H1 (cell line): ENCODE measurements around the gene FRMD5. TPM values are rescaled to one million over a fixed set of nuclear protein-coding genes. Genes with fewer than 3 reads are reported as not detected.

ENCODE experiments used
- CTCF ChIA-PET: fragments of 300-600 bp; sonication (Branson Sonifier 250); formaldehyde crosslinking; loops from one replicate; lab custom pipeline; 2021; ENCODE audit not compliant: partially characterized antibody; lab: Charles Lee
- POLR2A ChIA-PET: fragments of 300-600 bp; sonication (Branson Sonifier 250); formaldehyde crosslinking; loops from one replicate; lab custom pipeline; 2021; ENCODE audit warnings: inconsistent platforms; ENCODE audit not compliant: partially characterized antibody; lab: Charles Lee
- DNase-seq, 2 experiments: peaks; one replicate each; pipeline versions ENCODE4 v3.0.0 to v3.0.0-alpha.2; 2010 to 2022; ENCODE audit warnings: low spot score in 2 of 2, low read depth in 1 of 2, mixed read lengths in 1 of 2
- FAIRE-seq: peaks from 2 replicates; lab custom pipeline; 2011; peaks lifted over from hg19 to GRCh38; lab: Jason Lieb, UNC
- H2AFZ ChIP-seq: 2 replicates; pipeline ENCODE4 v1.8.1; 2012; ENCODE audit warnings: low read length, inconsistent platforms
- H2AK5ac ChIP-seq: 2 replicates; pipeline ENCODE4 v1.6.1; 2013; ENCODE audit warnings: low read depth, low read length
- H2BK120ac ChIP-seq: replicated peaks from 2 replicates; pipeline ENCODE3; 2013; ENCODE audit warnings: low read depth, low read length, inconsistent platforms
- H2BK12ac ChIP-seq: 2 replicates; pipeline ENCODE4 v1.6.1; 2013; ENCODE audit warnings: low read depth, low read length
- H2BK15ac ChIP-seq: 2 replicates; pipeline ENCODE4 v1.6.1; 2013; ENCODE audit warnings: low read length
- H2BK20ac ChIP-seq: 2 replicates; pipeline ENCODE4 v1.6.1; 2013; ENCODE audit warnings: low read length
- H2BK5ac ChIP-seq: 2 replicates; pipeline ENCODE4 v1.6.1; 2013; ENCODE audit warnings: low read depth, low read length
- H3K14ac ChIP-seq: 2 replicates; pipeline ENCODE4 v1.6.1; 2013; ENCODE audit warnings: inconsistent platforms; ENCODE audit not compliant: insufficient read length
- H3K18ac ChIP-seq: 2 replicates; pipeline ENCODE4 v1.6.1; 2013; ENCODE audit warnings: low read length; ENCODE audit errors: extremely low read depth
- H3K23ac ChIP-seq: 2 replicates; pipeline ENCODE4 v1.6.1; 2013; ENCODE audit warnings: inconsistent platforms; ENCODE audit not compliant: insufficient read length
- H3K23me2 ChIP-seq: 2 replicates; pipeline ENCODE4 v1.6.1; 2013; ENCODE audit warnings: low read depth, low read length
- H3K27ac ChIP-seq: 2 replicates; pipeline ENCODE4 v1.6.1; 2011; ENCODE audit warnings: low read depth, low read length, inconsistent platforms
- H3K27me3 ChIP-seq, 4 experiments: replicated peaks in 1 of 4; 1 replicate in 1 of 4; 2 replicates in 3 of 4; pipeline versions ENCODE4 v1.6.1 to v1.8.1; 2011 to 2013; ENCODE audit warnings: low read length in 3 of 4, mild to moderate bottlenecking in 3 of 4, inconsistent platforms in 2 of 4, mixed read lengths in 2 of 4, moderate library complexity in 1 of 4; ENCODE audit not compliant: control insufficient read depth in 3 of 4, insufficient read depth in 3 of 4; ENCODE audit errors: extremely low read depth in 1 of 4
- H3K36me3 ChIP-seq, 4 experiments: 2 replicates each; pipeline versions ENCODE4 v1.6.1 to v1.8.1; 2011 to 2013; ENCODE audit warnings: mild to moderate bottlenecking in 4 of 4, low read length in 3 of 4, moderate library complexity in 2 of 4, control low read depth in 1 of 4, inconsistent platforms in 1 of 4; ENCODE audit not compliant: insufficient read depth in 4 of 4, control insufficient read depth in 2 of 4
- H3K4ac ChIP-seq: replicated peaks from 2 replicates; pipeline ENCODE3; 2013; ENCODE audit warnings: low read length, low read depth, mixed read lengths, inconsistent platforms; ENCODE audit not compliant: insufficient read length
- H3K4me1 ChIP-seq, 4 experiments: replicated peaks in 1 of 4; 1 replicate in 1 of 4; 2 replicates in 3 of 4; pipeline versions ENCODE4 v1.6.1 to v1.8.1; 2011 to 2013; ENCODE audit warnings: low read length in 3 of 4, inconsistent platforms in 2 of 4, mixed read lengths in 1 of 4; ENCODE audit not compliant: insufficient read depth in 4 of 4, control insufficient read depth in 3 of 4
- H3K4me2 ChIP-seq, 2 experiments: 2 replicates each; pipeline versions ENCODE4 v1.6.1 to v1.8.1; 2011 to 2013; ENCODE audit warnings: low read depth in 2 of 2, low read length in 2 of 2, control low read depth in 1 of 2, inconsistent platforms in 1 of 2, mild to moderate bottlenecking in 1 of 2; ENCODE audit not compliant: insufficient read depth in 1 of 2
- H3K4me3 ChIP-seq, 4 experiments: fragments of 200-600, 300-600 bp in 1 of 4; sonication (generic), shearing (Covaris generic), sonication (Bioruptor Twin) in 1 of 4; 2 replicates each; pipeline versions ENCODE4 v1.5.1 to v1.8.1; 2011 to 2016; ENCODE audit warnings: low read length in 4 of 4, low read depth in 3 of 4, control low read depth in 2 of 4, inconsistent platforms in 2 of 4, mild to moderate bottlenecking in 2 of 4, mixed read lengths in 1 of 4, moderate library complexity in 1 of 4; ENCODE audit not compliant: insufficient read depth in 2 of 4; ENCODE audit errors: extremely low read depth in 1 of 4
- H3K56ac ChIP-seq: replicated peaks from 2 replicates; pipeline ENCODE3; 2013; ENCODE audit warnings: low read depth, mild to moderate bottlenecking, mixed read lengths, low read length, inconsistent platforms; ENCODE audit not compliant: insufficient read length
- H3K79me1 ChIP-seq: 2 replicates; pipeline ENCODE4 v1.6.1; 2013; ENCODE audit warnings: low read depth, low read length, control low read depth
- H3K79me2 ChIP-seq, 2 experiments: 2 replicates each; pipeline versions ENCODE4 v1.6.1 to v1.8.1; 2012 to 2013; ENCODE audit warnings: low read length in 2 of 2, mild to moderate bottlenecking in 2 of 2, inconsistent platforms in 1 of 2; ENCODE audit not compliant: insufficient read depth in 2 of 2, control insufficient read depth in 1 of 2
- H3K9ac ChIP-seq, 4 experiments: replicated peaks in 1 of 4; 1 replicate in 1 of 4; 2 replicates in 3 of 4; pipeline versions ENCODE4 v1.6.1 to v1.8.1; 2011 to 2013; ENCODE audit warnings: low read depth in 3 of 4, low read length in 3 of 4, control low read depth in 2 of 4, mild to moderate bottlenecking in 2 of 4, moderate library complexity in 2 of 4, inconsistent platforms in 1 of 4; ENCODE audit errors: extremely low read depth in 1 of 4
- H3K9me3 ChIP-seq, 2 experiments: 2 replicates each; pipeline versions ENCODE4 v1.6.1 to v1.8.1; 2012 to 2013; ENCODE audit warnings: mild to moderate bottlenecking in 2 of 2, moderate library complexity in 2 of 2, control low read depth in 1 of 2, inconsistent platforms in 1 of 2, low read depth in 1 of 2, low read length in 1 of 2, mixed read lengths in 1 of 2; ENCODE audit not compliant: insufficient read depth in 2 of 2
- H4K20me1 ChIP-seq, 2 experiments: replicated peaks in 1 of 2; 2 replicates each; pipeline versions ENCODE3 to v1.8.1; 2011 to 2013; ENCODE audit warnings: inconsistent platforms in 2 of 2, low read length in 2 of 2, mild to moderate bottlenecking in 1 of 2; ENCODE audit not compliant: insufficient read depth in 2 of 2, control insufficient read depth in 1 of 2
- H4K5ac ChIP-seq: 2 replicates; pipeline ENCODE4 v1.6.1; 2013; ENCODE audit warnings: low read length, low read depth, mixed read lengths, inconsistent platforms; ENCODE audit not compliant: insufficient read length
- H4K8ac ChIP-seq: 2 replicates; pipeline ENCODE4 v1.8.0; 2013; ENCODE audit warnings: mild to moderate bottlenecking, moderate library complexity, low read length, inconsistent platforms; ENCODE audit not compliant: insufficient read depth; ENCODE audit errors: extremely low read depth
- H4K91ac ChIP-seq: replicated peaks from 2 replicates; pipeline ENCODE3; 2013; ENCODE audit warnings: low read length, mixed read lengths, inconsistent platforms; ENCODE audit not compliant: insufficient read length
- ASH2L ChIP-seq: fragments of 200-600, 300-600 bp; sonication (generic); IDR thresholded peaks from one replicate; pipeline ENCODE4 v1.7.1; 2017; ENCODE audit warnings: low read length
- ATF2 ChIP-seq: IDR thresholded peaks from 2 replicates; pipeline ENCODE4 v1.6.1; 2012; ENCODE audit warnings: low read length, inconsistent platforms
- BCL11A ChIP-seq, 2 experiments: IDR thresholded peaks; one replicate each; pipeline ENCODE4 v1.6.1; 2011; ENCODE audit warnings: low read depth in 2 of 2, low read length in 2 of 2, mild to moderate bottlenecking in 2 of 2
- KDM1A ChIP-seq: fragments of 200-600, 300-600 bp; sonication (generic); IDR thresholded peaks from 2 replicates; pipeline ENCODE4 v1.7.1; 2016; ENCODE audit warnings: mild to moderate bottlenecking, low read length, borderline replicate concordance
- KDM4A ChIP-seq: IDR thresholded peaks from one replicate; pipeline ENCODE4 v1.7.1; 2012; ENCODE audit warnings: low read depth, mild to moderate bottlenecking, moderate library complexity, low read length, inconsistent platforms; ENCODE audit not compliant: severe bottlenecking
- PHF8 ChIP-seq: fragments of 200-600 bp; sonication (generic); conservative IDR thresholded peaks from 2 replicates; pipeline ENCODE4 v1.7.1; 2012; ENCODE audit warnings: low read depth, mild to moderate bottlenecking, inconsistent platforms, low read length, moderate library complexity
- SAP30 ChIP-seq: fragments of 300-600 bp; sonication (generic); IDR thresholded peaks from 2 replicates; pipeline ENCODE4 v1.7.1; 2012; ENCODE audit warnings: low read length, moderate library complexity, mild to moderate bottlenecking, inconsistent platforms; ENCODE audit not compliant: insufficient read depth, insufficient replicate concordance
- SIRT6 ChIP-seq: IDR thresholded peaks from one replicate; pipeline ENCODE4 v1.7.1; 2012; ENCODE audit warnings: low read length, inconsistent platforms
- polyA plus RNA-seq, 7 experiments: library from polyadenylated mRNA; depleted of rRNA in 3 of 7; stranded (reverse) in 5 of 7; unstranded in 2 of 7; fragments of >200 nt in 5 of 7; fragments of 200-250 nt in 2 of 7; gene quantifications; 1 replicate in 5 of 7; 2 replicates in 1 of 7; 4 replicates in 1 of 7; pipeline versions ENCODE4 v1.2.1 to v1.2.3, GENCODE V29; 2011 to 2013; ENCODE audit warnings: missing spikeins in 2 of 7, mixed read lengths in 2 of 7
- total RNA-seq: library from RNA; stranded (reverse); fragmentation: NEBNext Ultra II Directional; extraction: Animal tissue kit (Norgen Biotek cat#: 25700); gene quantifications from 2 replicates; pipeline ENCODE4 v1.2.1, GENCODE V29; 2021

Gene FRMD5
- total and polyA plus RNA-seq, 2 of the 8 experiments (the other 6 are each of a cell fraction or from before 2014, with no cell fraction given): 10.1 to 12.6 TPM

GRCh38 chr15:44147636-44148035, 47.4 kb downstream of the FRMD5 start:
- H4K20me1 ChIP-seq: peaks cover 0 to 1% of the 10 kb centered on the region in 2 experiments
- no peak overlapping the region for H4K5ac ChIP-seq
- H2BK120ac ChIP-seq: no peak overlapping the region
- ChIA-PET CTCF (interaction anchor here (0.6 kb wide), 1 partner anchor 402 kb away, joined by 3 read pairs; no protein-coding TSS in a partner anchor), POLR2A (no interaction called here)
- no peak overlapping the region for H3K9ac ChIP-seq
- H2BK20ac ChIP-seq: no peak overlapping the region
- no peak overlapping the region for H3K18ac ChIP-seq
- H3K23me2 ChIP-seq: no peaks in the 10 kb centered on the region
- H3K4me1 ChIP-seq: no peaks in the 10 kb centered on the region
- H3K9me3 ChIP-seq: no peaks in the 10 kb centered on the region
- no peak overlapping the region for H2AK5ac ChIP-seq
- no peaks in the 10 kb centered on the region for H3K79me2 ChIP-seq
- DNase-seq (no peak), FAIRE-seq (no peak)
- H3K4me2 ChIP-seq: no peak overlapping the region
- no peak for TF ChIP-seq KDM1A
- TF ChIP-seq ATF2: no peak
- no peak for TF ChIP-seq PHF8
- no peak for TF ChIP-seq BCL11A (IDR thresholded peaks at IDR 0.05; ENCODE audit: low read depth in 2 of 2, low read length in 2 of 2)
- TF ChIP-seq ASH2L: no peak
- TF ChIP-seq SAP30: no peak
- no peak for TF ChIP-seq SIRT6
- no peak for TF ChIP-seq KDM4A
- no peak overlapping the region for H2BK15ac ChIP-seq
- no peak overlapping the region for H3K23ac ChIP-seq
- no peak overlapping the region for H3K56ac ChIP-seq
- H3K27me3 ChIP-seq: no peaks in the 10 kb centered on the region
- no peak overlapping the region for H2BK12ac ChIP-seq
- H3K36me3 ChIP-seq: no peaks in the 10 kb centered on the region
- H2AFZ ChIP-seq: no peak overlapping the region
- H3K79me1 ChIP-seq: no peaks in the 10 kb centered on the region
- no peak overlapping the region for H2BK5ac ChIP-seq
- H3K27ac ChIP-seq: no peak overlapping the region
- H4K91ac ChIP-seq: no peak overlapping the region
- H3K4me3 ChIP-seq: no peak overlapping the region
- H3K4ac ChIP-seq: no peak overlapping the region
- no peak overlapping the region for H3K14ac ChIP-seq
- no peak overlapping the region for H4K8ac ChIP-seq
